Activated CD8-positive, alpha-beta T cell treated with anti-CD3 and anti-CD28 coated beads, Interleukin-2, amount 10 ng/mL, durations not matched to agents 7 days and 5 days (primary cell): Measurements from ENCODE around the gene METAP1D. TPM values are rescaled to one million over a fixed set of nuclear protein-coding genes. Genes with fewer than 3 reads are reported as not detected.
"Not testable (repeated sequence)": the region's sequence is repeated elsewhere in the genome, so short reads cannot be mapped to it uniquely, and the experiment has no call there.

Experiments used
- ATAC-seq: fragments of 150-1000 bp; cut with Tn5 transposase; one replicate; pipeline ENCODE4 v1.10.0; 2021; ENCODE audit warnings: moderate library complexity
- CTCF ChIA-PET: fragments of 350-600 bp; sonication (Branson Sonifier 250); formaldehyde crosslinking; loops from one replicate; lab custom pipeline; 2021; ENCODE audit warnings: antibody characterized with exemption; lab: Charles Lee
- POLR2A ChIA-PET: fragments of 350-600 bp; sonication (Branson Sonifier 250); formaldehyde crosslinking; loops from one replicate; lab custom pipeline; 2021; ENCODE audit warnings: antibody characterized with exemption; lab: Charles Lee
- DNase-seq: peaks from one replicate; pipeline ENCODE4 v3.0.0-alpha.2; 2020
- H3K27ac Mint-ChIP-seq: one replicate; pipeline ENCODE4 v1.8.0; 2021; ENCODE audit warnings: mild to moderate bottlenecking, mixed read lengths
- H3K27me3 Mint-ChIP-seq: one replicate; pipeline ENCODE4 v1.8.0; 2021; ENCODE audit warnings: low read depth, mixed read lengths
- H3K36me3 Mint-ChIP-seq: one replicate; pipeline ENCODE4 v1.8.0; 2021; ENCODE audit warnings: low read depth, mixed read lengths
- H3K4me1 Mint-ChIP-seq: one replicate; pipeline ENCODE4 v1.8.0; 2021; ENCODE audit warnings: low read depth, mixed read lengths
- H3K4me3 Mint-ChIP-seq: one replicate; pipeline ENCODE4 v1.8.0; 2021; ENCODE audit warnings: mild to moderate bottlenecking, mixed read lengths
- H3K9me3 Mint-ChIP-seq: one replicate; pipeline ENCODE4 v1.8.0; 2022; ENCODE audit warnings: mixed read lengths; ENCODE audit not compliant: insufficient read depth
- total RNA-seq, 2 experiments: library from RNA; stranded (reverse); gene quantifications; one replicate each; pipeline ENCODE4 v1.2.3, GENCODE V29; 2021

The METAP1D gene
- total RNA-seq, 2 experiments from 2014 or later, result 3.9 to 6.0 TPM

DNA sequence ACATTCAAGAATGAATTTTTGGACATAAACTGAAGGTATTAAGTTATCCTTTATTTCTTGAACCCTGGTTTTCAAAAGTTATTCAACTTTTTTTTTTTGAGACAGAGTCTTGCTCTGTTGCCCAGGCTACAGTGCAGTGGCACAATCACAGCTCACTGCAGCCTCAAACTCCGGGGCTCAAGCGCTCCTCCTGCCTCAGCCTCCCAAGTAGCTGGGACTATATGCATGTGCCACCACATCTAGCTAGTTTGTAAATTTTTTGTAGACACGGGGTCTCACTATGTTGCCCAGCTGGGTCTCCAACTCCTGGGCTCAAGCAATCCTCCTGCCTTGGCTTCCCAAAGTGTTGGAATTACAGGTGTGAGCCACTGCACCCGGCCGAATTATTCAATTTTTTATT is 2.7 kb upstream of the METAP1D start:
- H3K4me3 Mint-ChIP-seq, POLR2A ChIA-PET, ATAC-seq, H3K9me3 Mint-ChIP-seq, DNase-seq, H3K36me3 Mint-ChIP-seq, H3K27ac Mint-ChIP-seq: not testable (repeated sequence)
- peaks cover 23% of the 10 kb centered on the region for H3K4me1 Mint-ChIP-seq
- peaks cover 12% of the 10 kb centered on the region for H3K27me3 Mint-ChIP-seq
- CTCF ChIA-PET, result interaction anchor here (0.8 to 1.3 kb wide), 2 partner anchors 56 to 75 kb away, joined by 3 to 5 read pairs; partner anchors contain the start of gene HAT1

DNA sequence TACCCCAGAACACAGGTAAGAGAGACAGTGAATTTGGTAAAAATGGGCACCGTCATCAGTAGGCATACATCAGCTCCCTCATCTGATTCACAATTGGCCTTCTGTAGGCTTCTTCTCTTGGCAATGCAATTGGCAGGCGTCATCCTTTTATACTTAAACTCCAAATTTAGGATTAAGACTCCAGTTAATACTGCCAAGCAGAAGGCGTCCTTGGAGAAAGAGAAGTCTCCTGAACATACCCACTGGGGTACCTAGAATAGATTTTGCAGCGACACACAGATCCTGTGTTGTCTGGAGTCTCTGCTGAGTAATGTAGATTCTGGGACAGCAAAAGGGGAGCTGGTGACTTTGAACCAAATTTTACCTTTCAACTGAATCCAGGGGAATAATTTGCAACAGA is 592 bp upstream of the METAP1D start:
- CTCF ChIA-PET, result no interaction called here
- H3K9me3 Mint-ChIP-seq, result no peaks in the 10 kb centered on the region
- POLR2A ChIA-PET, result no interaction called here

DNA sequence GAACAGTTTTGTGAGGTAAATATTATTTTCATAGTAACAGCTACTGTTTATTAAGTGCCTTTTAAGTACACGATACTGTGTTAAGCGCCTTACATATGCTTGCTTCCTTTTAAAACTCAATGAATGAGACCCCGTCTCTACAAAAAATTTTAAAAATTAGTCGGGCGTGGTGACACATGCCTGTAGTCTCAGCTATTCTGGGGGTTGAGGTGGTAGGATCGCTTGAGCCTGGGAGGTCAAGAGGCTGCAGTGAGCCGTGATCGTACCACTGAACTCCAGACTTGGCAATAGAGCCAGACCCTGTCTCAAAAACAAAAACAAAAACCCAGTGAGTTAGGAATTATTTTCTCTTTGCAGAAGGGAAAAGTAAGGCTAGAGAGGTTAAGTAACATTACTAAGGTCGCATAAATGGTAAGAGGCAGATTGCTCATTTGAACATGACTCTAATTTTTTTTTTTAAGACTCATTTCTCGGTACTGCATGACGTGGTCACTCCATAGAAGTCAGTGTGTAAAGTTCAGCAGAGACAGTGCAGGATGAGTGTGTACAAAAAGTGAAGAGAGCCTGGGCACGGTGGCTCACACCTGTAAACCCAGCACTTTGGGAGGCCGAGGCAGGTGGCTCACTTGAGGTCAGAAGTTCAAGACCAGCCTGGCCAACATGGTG is 1.1 kb downstream of the METAP1D start:
- Mint-ChIP-seq H3K4me3 (peak overlapping the region; percentile 90), H3K27me3 (peaks cover 8% of the 10 kb centered on the region), H3K4me1 (peaks cover 29% of the 10 kb centered on the region), H3K9me3 (no peaks in the 10 kb centered on the region), H3K36me3 (no peaks in the 10 kb centered on the region), H3K27ac (peak overlapping the region; percentile 97)
- DNase-seq (no peak), ATAC-seq (no peak)
- CTCF ChIA-PET, result interaction anchor here (1.2 kb wide), 1 partner anchor 104 kb away, joined by 3 read pairs; no protein-coding TSS in a partner anchor
- POLR2A ChIA-PET, result interaction anchor here (0.6 to 0.7 kb wide), 2 partner anchors 47 to 137 kb away, joined by 3 read pairs; no protein-coding TSS in a partner anchor

More for the DNA sequence above, 592 bp upstream of the METAP1D start:
- H3K27me3 Mint-ChIP-seq, result peaks cover 11% of the 10 kb centered on the region
- ATAC-seq, result no peak
- peak overlapping the region; percentile 90 for H3K4me3 Mint-ChIP-seq
- H3K36me3 Mint-ChIP-seq, result no peaks in the 10 kb centered on the region
- DNase-seq, result no peak
- H3K27ac Mint-ChIP-seq, result peak overlapping the region; percentile 56
- H3K4me1 Mint-ChIP-seq, result peaks cover 29% of the 10 kb centered on the region

DNA sequence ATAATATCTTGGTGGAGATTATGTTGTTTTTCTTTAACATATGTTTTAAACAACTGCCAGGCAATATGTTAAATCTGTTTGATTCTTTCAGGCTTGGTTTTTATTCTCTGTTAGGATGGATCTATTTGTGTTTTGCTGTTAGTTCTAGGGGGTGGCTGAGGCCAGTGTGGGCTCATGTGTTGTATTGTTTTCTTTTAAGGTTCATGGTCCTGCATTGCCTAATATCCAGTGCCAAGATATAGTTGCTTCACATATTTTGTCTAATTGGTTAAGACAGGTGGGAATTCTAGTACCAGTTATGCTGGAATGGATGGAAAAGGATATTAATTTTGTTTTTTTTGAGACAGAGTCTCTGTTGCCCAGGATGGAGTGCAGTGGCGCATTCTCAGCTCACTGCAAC is 7.6 kb downstream of the METAP1D start:
- POLR2A ChIA-PET, result interaction anchor here (0.6 kb wide), 1 partner anchor 67 kb away, joined by 3 read pairs; no protein-coding TSS in a partner anchor
- no peaks in the 10 kb centered on the region for H3K9me3 Mint-ChIP-seq
- H3K36me3 Mint-ChIP-seq, result peaks cover 9% of the 10 kb centered on the region
- CTCF ChIA-PET, result no interaction called here
- DNase-seq (no peak), ATAC-seq (no peak)
- no peak overlapping the region for H3K27ac Mint-ChIP-seq
- H3K4me3 Mint-ChIP-seq, result no peak overlapping the region
- H3K27me3 Mint-ChIP-seq, result no peaks in the 10 kb centered on the region
- peaks cover 29% of the 10 kb centered on the region for H3K4me1 Mint-ChIP-seq

DNA sequence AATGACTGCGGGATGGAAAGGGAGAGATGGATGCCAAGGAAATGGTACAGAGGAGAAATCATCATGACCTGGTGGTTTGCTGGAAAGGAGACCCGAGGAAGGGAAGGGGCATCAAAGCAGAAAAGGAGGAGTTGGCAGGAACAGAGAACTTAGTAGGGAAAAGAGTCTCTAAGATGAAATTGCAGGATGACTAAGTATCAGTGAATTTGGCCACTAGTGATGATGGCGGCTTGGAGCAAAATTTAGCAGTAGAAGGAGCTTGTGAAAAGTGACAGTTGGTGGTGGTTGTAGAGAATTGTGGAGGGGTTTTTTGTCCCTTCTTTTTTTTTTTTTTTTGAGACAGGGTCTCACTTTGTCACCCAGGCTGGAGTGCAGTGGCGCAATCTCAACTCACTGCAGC is 10.1 kb downstream of the METAP1D start:
- Mint-ChIP-seq H3K9me3 (no peaks in the 10 kb centered on the region), H3K27ac (no peak overlapping the region), H3K4me3 (no peak overlapping the region), H3K27me3 (no peaks in the 10 kb centered on the region), H3K4me1 (peaks cover 32% of the 10 kb centered on the region), H3K36me3 (peaks cover 9% of the 10 kb centered on the region)
- ChIA-PET POLR2A (no interaction called here), CTCF (no interaction called here)
- ATAC-seq (no peak), DNase-seq (no peak)

DNA sequence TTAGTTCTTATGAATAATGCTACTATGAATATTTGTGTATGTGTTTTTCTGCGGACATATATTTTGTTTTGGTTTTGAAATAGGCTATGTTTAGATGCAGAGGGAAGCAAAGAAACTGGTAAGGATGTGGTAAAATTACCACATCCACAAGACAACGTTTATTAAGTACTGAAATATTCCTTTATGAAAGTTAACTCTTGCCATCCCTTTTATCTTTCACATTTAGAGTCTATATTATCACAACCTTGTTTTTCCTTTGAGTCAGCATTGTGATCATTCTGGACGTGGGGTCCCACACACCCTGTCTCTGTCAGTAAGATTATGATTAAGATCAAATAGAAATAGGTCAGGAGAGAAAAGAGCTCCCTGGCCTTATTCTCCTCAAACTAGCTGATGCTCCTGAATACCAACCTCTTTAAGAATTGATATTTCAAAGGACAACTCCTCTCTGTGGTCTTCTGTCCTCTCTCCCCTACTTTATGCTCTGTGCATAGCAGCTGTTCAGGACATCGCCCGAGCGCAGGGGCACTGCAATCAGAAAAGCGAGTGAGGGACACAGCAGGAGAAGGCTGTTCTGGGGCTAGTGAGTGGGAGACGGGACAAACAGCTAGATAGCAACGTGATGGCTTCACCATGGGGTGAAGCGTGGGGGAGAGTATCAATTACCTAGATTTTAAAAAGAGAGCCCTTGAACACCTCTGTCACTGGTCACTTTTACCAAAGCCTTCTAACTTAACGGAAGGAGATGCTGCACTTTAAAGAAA is 12.2 kb downstream of the METAP1D start:
- H3K4me3 Mint-ChIP-seq, result peak overlapping the region; percentile 34
- H3K4me1 Mint-ChIP-seq, result peaks cover 36% of the 10 kb centered on the region
- POLR2A ChIA-PET, result no interaction called here
- ATAC-seq (peak; percentile 76), DNase-seq (no peak)
- peaks cover 9% of the 10 kb centered on the region for H3K36me3 Mint-ChIP-seq
- H3K9me3 Mint-ChIP-seq, result no peaks in the 10 kb centered on the region
- CTCF ChIA-PET, result interaction anchor here (0.7 to 1.1 kb wide), 3 partner anchors 9 to 98 kb away, joined by 3 to 4 read pairs (median 4); no protein-coding TSS in a partner anchor
- H3K27ac Mint-ChIP-seq, result peak overlapping the region; percentile 28
- H3K27me3 Mint-ChIP-seq, result no peaks in the 10 kb centered on the region

DNA sequence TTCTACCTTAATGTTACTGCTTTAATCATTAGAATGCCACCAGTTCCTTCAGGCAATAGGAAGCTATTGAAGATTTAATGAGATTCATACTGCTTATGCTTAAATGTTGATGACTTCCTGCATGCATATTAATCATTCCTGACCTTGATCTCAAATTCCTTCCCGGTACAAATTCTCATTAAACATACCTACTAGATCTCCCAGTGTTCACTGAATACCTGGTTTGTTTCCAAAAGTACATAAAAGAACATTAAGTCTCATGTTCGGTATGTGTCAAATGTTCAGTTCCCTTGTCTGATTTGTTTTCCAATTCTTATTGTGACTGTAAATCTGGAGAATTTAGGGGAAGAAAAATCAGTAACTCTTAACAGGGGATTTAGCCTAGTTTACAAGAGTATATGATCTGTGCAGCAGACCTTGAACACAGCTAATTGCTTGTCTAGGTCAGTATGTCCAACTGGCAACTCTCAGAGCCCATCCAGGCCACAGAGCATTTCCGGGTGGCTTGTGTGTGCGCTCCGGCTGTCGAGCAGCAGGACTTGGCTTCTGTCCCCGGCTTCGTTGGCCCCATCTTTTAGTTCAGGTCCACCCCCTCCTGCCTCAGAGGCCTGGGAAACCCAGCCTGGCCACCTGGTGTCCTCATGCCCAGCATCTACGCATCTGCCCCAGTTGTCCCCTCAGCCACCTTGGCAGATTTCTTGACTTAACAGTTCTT is 13.1 kb downstream of the METAP1D start:
- H3K27ac Mint-ChIP-seq, result no peak overlapping the region
- peaks cover 36% of the 10 kb centered on the region for H3K4me1 Mint-ChIP-seq
- H3K36me3 Mint-ChIP-seq, result peaks cover 9% of the 10 kb centered on the region
- H3K4me3 Mint-ChIP-seq, result no peak overlapping the region
- no peaks in the 10 kb centered on the region for H3K9me3 Mint-ChIP-seq
- ChIA-PET CTCF (interaction anchor here (0.7 to 1.1 kb wide), 3 partner anchors 8 to 97 kb away, joined by 3 to 4 read pairs (median 4); no protein-coding TSS in a partner anchor), POLR2A (no interaction called here)
- H3K27me3 Mint-ChIP-seq, result no peaks in the 10 kb centered on the region
- DNase-seq (no peak), ATAC-seq (no peak)

DNA sequence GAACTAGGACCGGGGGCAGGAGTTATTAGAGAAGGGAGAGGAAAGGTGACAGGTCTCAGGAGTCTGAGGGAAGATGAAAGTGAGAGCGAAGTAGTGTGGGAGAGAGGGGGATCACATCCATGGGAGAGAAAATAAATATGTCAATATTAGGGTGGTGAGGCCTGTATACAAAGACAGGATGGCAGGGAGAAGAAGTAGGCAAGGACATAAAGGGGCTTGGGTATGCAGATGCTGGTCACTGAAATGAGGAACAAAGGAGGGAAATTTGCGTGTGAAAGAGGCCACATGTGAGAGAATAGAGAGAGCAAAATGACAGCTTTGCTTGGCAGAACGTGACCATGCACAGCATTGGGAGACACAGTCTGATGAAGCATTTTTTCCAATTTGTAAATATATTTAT is 13.6 kb downstream of the METAP1D start:
- Mint-ChIP-seq H3K27me3 (no peaks in the 10 kb centered on the region), H3K9me3 (no peaks in the 10 kb centered on the region), H3K36me3 (peaks cover 9% of the 10 kb centered on the region), H3K4me1 (peaks cover 36% of the 10 kb centered on the region), H3K4me3 (no peak overlapping the region), H3K27ac (no peak overlapping the region)
- ChIA-PET CTCF (no interaction called here), POLR2A (no interaction called here)
- ATAC-seq (no peak), DNase-seq (no peak)

DNA sequence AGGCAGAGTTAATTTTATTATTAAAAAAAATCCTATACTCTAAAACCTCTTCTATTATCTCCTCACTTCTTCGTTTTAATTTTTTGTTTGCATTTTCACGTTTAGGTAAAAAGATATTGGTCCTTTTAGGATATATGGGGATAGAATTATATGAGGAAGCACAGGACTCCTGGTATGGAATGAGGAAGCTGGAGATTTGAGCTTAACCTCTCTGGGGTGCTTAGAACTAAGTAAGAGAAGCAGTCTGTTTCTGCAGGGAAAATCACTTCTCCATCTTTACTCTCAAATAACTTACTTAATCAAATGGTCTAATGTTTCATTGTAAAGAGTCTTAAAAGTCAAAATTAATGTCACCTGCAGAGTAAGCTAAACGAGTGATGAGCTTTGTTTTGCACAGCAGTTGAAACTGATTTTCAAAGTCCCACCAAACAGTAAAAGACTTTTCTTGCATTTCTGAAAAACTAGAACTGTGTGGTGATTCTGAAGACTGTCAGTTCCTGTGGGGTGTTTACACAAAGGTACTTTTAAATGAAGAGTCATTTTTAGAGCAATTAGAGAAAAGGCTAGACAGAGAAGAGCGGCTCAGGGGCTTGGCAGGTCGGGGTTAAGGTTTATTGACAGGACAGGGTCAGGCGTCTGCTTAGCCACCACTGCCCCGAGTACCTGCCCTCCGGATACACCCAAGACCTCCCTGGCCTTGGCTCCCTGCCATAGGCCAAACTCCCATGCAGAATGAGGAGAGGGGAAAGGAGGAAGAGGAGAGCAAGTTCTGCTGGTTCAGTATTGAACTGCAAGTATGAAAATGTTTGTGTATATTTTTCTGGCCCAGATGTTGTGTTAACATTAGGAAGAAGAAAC is 21.6 kb downstream of the METAP1D start:
- Mint-ChIP-seq H3K27me3 (no peaks in the 10 kb centered on the region), H3K27ac (no peak overlapping the region), H3K9me3 (no peaks in the 10 kb centered on the region), H3K36me3 (no peaks in the 10 kb centered on the region), H3K4me3 (no peak overlapping the region), H3K4me1 (peaks cover 8% of the 10 kb centered on the region)
- DNase-seq (no peak), ATAC-seq (no peak)
- ChIA-PET CTCF (interaction anchor here (0.8 kb wide), 1 partner anchor 9 kb away, joined by 4 read pairs; no protein-coding TSS in a partner anchor), POLR2A (no interaction called here)

DNA sequence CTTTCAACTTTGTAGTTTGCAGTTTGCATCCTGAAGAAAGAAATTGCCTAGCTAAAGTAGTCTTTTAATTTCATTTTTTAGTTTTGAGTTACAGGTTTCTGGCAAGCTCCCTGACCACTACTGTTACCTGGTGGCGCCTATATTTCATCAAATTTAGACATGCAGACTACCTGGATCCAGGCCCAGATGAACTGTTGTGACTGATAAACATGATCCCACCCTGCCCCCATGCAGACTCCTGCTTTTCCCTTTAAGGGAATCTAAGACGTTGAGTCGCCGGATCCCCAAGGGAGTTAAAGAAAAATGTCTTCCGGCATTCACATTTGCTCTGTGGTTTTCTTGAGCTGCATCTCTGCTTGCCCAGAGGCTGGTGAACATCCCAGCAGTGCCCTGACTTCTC is 22.2 kb downstream of the METAP1D start:
- no peaks in the 10 kb centered on the region for H3K36me3 Mint-ChIP-seq
- H3K27ac Mint-ChIP-seq, result no peak overlapping the region
- no peaks in the 10 kb centered on the region for H3K9me3 Mint-ChIP-seq
- no peak for ATAC-seq
- no peak overlapping the region for H3K4me3 Mint-ChIP-seq
- CTCF ChIA-PET, result no interaction called here
- H3K4me1 Mint-ChIP-seq, result peaks cover 4% of the 10 kb centered on the region
- no peak for DNase-seq
- no peaks in the 10 kb centered on the region for H3K27me3 Mint-ChIP-seq
- POLR2A ChIA-PET, result no interaction called here

DNA sequence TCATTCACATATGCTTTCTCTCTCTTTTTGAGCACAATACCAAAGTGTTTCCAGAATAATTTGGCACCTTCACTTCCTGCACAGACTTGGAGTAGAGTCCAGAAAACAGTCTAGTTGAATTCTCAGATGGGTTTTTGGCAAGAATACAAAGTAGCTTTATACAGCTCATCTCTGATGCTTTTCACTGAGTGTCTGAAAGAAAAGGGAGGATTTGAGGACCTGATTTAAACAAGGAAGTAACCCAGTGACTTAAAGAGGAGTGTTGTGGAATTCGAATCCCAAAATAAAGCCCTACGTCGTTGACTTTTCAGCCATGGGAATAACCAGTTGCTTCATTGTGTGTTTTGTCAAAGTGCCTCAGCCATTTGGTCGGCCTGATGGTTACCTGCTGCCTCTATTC is 31.8 kb downstream of the METAP1D start:
- DNase-seq (no peak), ATAC-seq (no peak)
- H3K4me3 Mint-ChIP-seq, result no peak overlapping the region
- H3K36me3 Mint-ChIP-seq, result no peaks in the 10 kb centered on the region
- no peaks in the 10 kb centered on the region for H3K27me3 Mint-ChIP-seq
- POLR2A ChIA-PET, result no interaction called here
- H3K9me3 Mint-ChIP-seq, result no peaks in the 10 kb centered on the region
- CTCF ChIA-PET, result no interaction called here
- H3K27ac Mint-ChIP-seq, result no peak overlapping the region
- no peaks in the 10 kb centered on the region for H3K4me1 Mint-ChIP-seq
